PC-3 (cell line): ENCODE data around the gene MPPED1. TPM values are rescaled to one million over a fixed set of nuclear protein-coding genes. Genes with fewer than 3 reads are reported as not detected.

ENCODE experiments used
- ATAC-seq: fragments of 200-7000 bp; cut with Tn5 transposase; 2 replicates; pipeline ENCODE4 v1.9.1; 2020; ENCODE audit warnings: mild to moderate bottlenecking, moderate library complexity
- BruUV-seq: library from RNA; stranded (reverse); fragments of 400-500 nt; replicated peaks from 2 replicates; lab custom pipeline; 2021; lab: Mats Ljungman, UMichigan
- CTCF ChIA-PET: fragments of 300-600 bp; sonication (Branson Sonifier 250); formaldehyde crosslinking; loops from one replicate; lab custom pipeline; 2022; ENCODE audit warnings: antibody characterized with exemption; lab: Charles Lee
- POLR2A ChIA-PET: fragments of 300-600 bp; sonication (Branson Sonifier 250); formaldehyde crosslinking; loops from one replicate; lab custom pipeline; 2022; ENCODE audit warnings: antibody characterized with exemption; ENCODE audit not compliant: unreplicated experiment; lab: Charles Lee
- DNase-seq: peaks from one replicate; pipeline ENCODE4 v3.0.0-alpha.2; 2015
- H2AFZ ChIP-seq: fragments of 300-600 bp; sonication (generic); 2 replicates; pipeline ENCODE4 v1.6.0; 2016; ENCODE audit warnings: antibody characterized with exemption, low read length
- H3F3A ChIP-seq: fragments of 300-600 bp; sonication (generic); one replicate; pipeline ENCODE4 v1.6.0; 2017; ENCODE audit warnings: antibody characterized with exemption, low read length, control low read depth, mild to moderate bottlenecking; ENCODE audit not compliant: unreplicated experiment
- H3K27ac ChIP-seq: fragments of 300-600 bp; sonication (generic); 2 replicates; pipeline ENCODE4 v1.5.1; 2016; ENCODE audit warnings: mild to moderate bottlenecking, low read length
- H3K27me3 ChIP-seq: fragments of 300-600 bp; sonication (generic); 2 replicates; pipeline ENCODE4 v1.6.1; 2016; ENCODE audit warnings: low read length, mixed read lengths
- H3K36me3 ChIP-seq: fragments of 300-600 bp; sonication (generic); 2 replicates; pipeline ENCODE4 v1.6.1; 2016; ENCODE audit warnings: low read depth, mixed run types, low read length, mixed read lengths
- H3K4me1 ChIP-seq: fragments of 300-600 bp; sonication (generic); 2 replicates; pipeline ENCODE4 v1.5.1; 2016; ENCODE audit warnings: low read length; ENCODE audit not compliant: insufficient read depth
- H3K4me2 ChIP-seq: fragments of 300-600 bp; sonication (generic); 2 replicates; pipeline ENCODE4 v1.6.0; 2016; ENCODE audit warnings: low read length
- H3K4me3 ChIP-seq: fragments of 300-600 bp; sonication (generic); 2 replicates; pipeline ENCODE4 v1.5.1; 2016; ENCODE audit warnings: mild to moderate bottlenecking, low read length, mixed read lengths
- H3K79me2 ChIP-seq: fragments of 300-600 bp; sonication (generic); 2 replicates; pipeline ENCODE4 v1.6.1; 2017; ENCODE audit warnings: low read length, mixed read lengths
- H3K9ac ChIP-seq: fragments of 300-600 bp; sonication (generic); 2 replicates; pipeline ENCODE4 v1.6.0; 2016; ENCODE audit warnings: mild to moderate bottlenecking, low read length
- H3K9me2 ChIP-seq: fragments of 300-600 bp; sonication (generic); replicated peaks from 2 replicates; pipeline ENCODE4 v1.6.1; 2016; ENCODE audit warnings: mixed run types, low read length, mixed read lengths
- H3K9me3 ChIP-seq: fragments of 300-600 bp; sonication (generic); 2 replicates; pipeline ENCODE4 v1.6.1; 2016; ENCODE audit warnings: low read length, mixed read lengths
- H4K20me1 ChIP-seq: fragments of 300-600 bp; sonication (generic); 2 replicates; pipeline ENCODE4 v1.6.1; 2016; ENCODE audit warnings: low read length, mixed read lengths
- CTCF ChIP-seq: fragments of 300-600 bp; sonication (generic); conservative IDR thresholded peaks from 2 replicates; pipeline ENCODE4 v1.5.1; 2017; ENCODE audit warnings: antibody characterized with exemption, low read depth, mild to moderate bottlenecking, low read length
- EZH2 ChIP-seq: fragments of 300-600 bp; sonication (generic); IDR thresholded peaks from one replicate; pipeline ENCODE4 v1.6.1; 2017; ENCODE audit warnings: antibody characterized with exemption, mild to moderate bottlenecking, low read length; ENCODE audit not compliant: unreplicated experiment
- EZH2phosphoT487 ChIP-seq: fragments of 300-600 bp; sonication (generic); IDR thresholded peaks from 2 replicates; pipeline ENCODE4 v1.6.1; 2018; ENCODE audit warnings: mild to moderate bottlenecking, antibody characterized with exemption, low read length, borderline replicate concordance
- intact Hi-C: fragments of 100-400 bp; cut with micrococcal nuclease; formaldehyde crosslinking; loops from 2 replicates; pipeline ENCODE4 v1.9.0; 2023
- total RNA-seq: library from RNA; depleted of rRNA; stranded (reverse); fragments of >200 nt; gene quantifications from 2 replicates; pipeline ENCODE4 v1.2.3, GENCODE V29; 2014

The MPPED1 gene
- total RNA-seq, 1 experiment from 2014 or later = not detected

- DNase-seq = no peak
- H3K4me3 ChIP-seq = no peak overlapping the region
- no TSS peak for BruUV-seq
Observed at GRCh38 chr22:43477966-43478365, 66.2 kb downstream of the MPPED1 start.

GRCh38 chr22:43478621-43479300 is 66.9 kb downstream of the MPPED1 start:
- Histone ChIP-seq H3K27ac (no peak overlapping the region), H3F3A (no peaks in the 10 kb centered on the region), H2AFZ (no peak overlapping the region), H3K4me2 (no peak overlapping the region), H3K79me2 (no peaks in the 10 kb centered on the region), H3K4me1 (no peaks in the 10 kb centered on the region), H3K36me3 (no peaks in the 10 kb centered on the region), H3K9me3 (no peaks in the 10 kb centered on the region), H3K9me2 (no peaks in the 10 kb centered on the region), H3K9ac (no peak overlapping the region), H3K27me3 (no peaks in the 10 kb centered on the region), H3K4me3 (no peak overlapping the region), H4K20me1 (no peaks in the 10 kb centered on the region)
- ChIA-PET POLR2A (no interaction called here), CTCF (no interaction called here)
- ATAC-seq (no peak), DNase-seq (no peak)
- intact Hi-C loops = no loop called here
- TF ChIP-seq CTCF (no peak), EZH2phosphoT487 (no peak), EZH2 (no peak)
- no TSS peak for BruUV-seq

More at GRCh38 chr22:43477966-43478365, 66.2 kb downstream of the MPPED1 start:
- Histone ChIP-seq H4K20me1 (no peaks in the 10 kb centered on the region), H3K79me2 (no peaks in the 10 kb centered on the region), H3K36me3 (no peaks in the 10 kb centered on the region), H3K9me2 (no peaks in the 10 kb centered on the region), H3K4me1 (no peaks in the 10 kb centered on the region), H3K9ac (no peak overlapping the region), H2AFZ (no peak overlapping the region), H3K27me3 (no peaks in the 10 kb centered on the region), H3F3A (no peaks in the 10 kb centered on the region), H3K9me3 (no peaks in the 10 kb centered on the region), H3K4me2 (no peak overlapping the region), H3K27ac (no peak overlapping the region)
- ChIA-PET CTCF (no interaction called here), POLR2A (no interaction called here)
- no peak for ATAC-seq
- TF ChIP-seq CTCF (no peak), EZH2phosphoT487 (no peak), EZH2 (no peak)
- intact Hi-C loops = no loop called here

GRCh38 chr22:43479301-43479950 is 67.6 kb downstream of the MPPED1 start:
- Histone ChIP-seq H3K4me1 (no peaks in the 10 kb centered on the region), H3K4me2 (no peak overlapping the region), H3K9me2 (no peaks in the 10 kb centered on the region), H3K9me3 (no peaks in the 10 kb centered on the region), H3K27me3 (no peaks in the 10 kb centered on the region), H3K27ac (no peak overlapping the region), H3F3A (no peaks in the 10 kb centered on the region), H3K79me2 (no peaks in the 10 kb centered on the region), H3K9ac (no peak overlapping the region), H2AFZ (no peak overlapping the region), H4K20me1 (no peaks in the 10 kb centered on the region), H3K4me3 (no peak overlapping the region), H3K36me3 (no peaks in the 10 kb centered on the region)
- no TSS peak for BruUV-seq
- ChIA-PET POLR2A (no interaction called here), CTCF (no interaction called here)
- ATAC-seq (no peak), DNase-seq (no peak)
- intact Hi-C loops = no loop called here
- TF ChIP-seq EZH2 (no peak), CTCF (no peak), EZH2phosphoT487 (no peak)
